Thoracic aorta (tissue), 2 donors: ENCODE results near the gene WRNIP1. TPM values are rescaled to one million over a fixed set of nuclear protein-coding genes. Genes with fewer than 3 reads are reported as not detected.
A peak's percentile ranks its signal among the peaks of the same experiment; 100 is the strongest.

ENCODE experiments used
- ATAC-seq: fragments of 150-250 bp; one replicate; pipeline ENCODE4 v1.8.0; 2017; ENCODE audit warnings: low read depth; ENCODE audit not compliant: insufficient number of reproducible peaks, low FRiP score
- DNase-seq: peaks from one replicate; pipeline ENCODE4 v3.0.0-alpha.2; 2020; ENCODE audit warnings: low spot score
- H3K27ac ChIP-seq, 2 donors: fragments of 200-600 bp; sonication (generic); 1 replicate in 1 of 2; 2 replicates in 1 of 2; pipeline ENCODE4 v1.5.1; 2016; ENCODE audit warnings: mild to moderate bottlenecking in 2 of 2, moderate library complexity in 2 of 2
- H3K27me3 ChIP-seq: fragments of 200-600 bp; sonication (generic); replicated peaks from 2 replicates; pipeline ENCODE4 v1.6.0; 2016; ENCODE audit warnings: mild to moderate bottlenecking; ENCODE audit not compliant: insufficient read depth
- H3K36me3 ChIP-seq: fragments of 200-600 bp; sonication (generic); one replicate; pipeline ENCODE4 v1.5.1; 2016
- H3K4me1 ChIP-seq, 2 donors: fragments of 200-600 bp; sonication (generic); 1 replicate in 1 of 2; 2 replicates in 1 of 2; pipeline versions ENCODE4 v1.5.1 to v1.6.0; 2016; ENCODE audit warnings: low read depth in 2 of 2, mild to moderate bottlenecking in 1 of 2; ENCODE audit not compliant: control insufficient read depth in 1 of 2
- H3K4me3 ChIP-seq: fragments of 200-600 bp; sonication (generic); 2 replicates; pipeline ENCODE4 v1.5.1; 2016; ENCODE audit warnings: mild to moderate bottlenecking
- H3K9me3 ChIP-seq: fragments of 200-600 bp; sonication (generic); 2 replicates; pipeline ENCODE4 v1.5.1; 2016
- total RNA-seq, 2 donors: library from RNA; depleted of rRNA; stranded (reverse); fragments of >200 nt; gene quantifications; one replicate each; pipeline versions ENCODE4 v1.1.0 to v1.2.3, GENCODE V29; 2016
- TF ChIP-seq, protein P1 (sequence below): fragments of 200-600 bp; sonication (generic); IDR thresholded peaks from one replicate; pipeline ENCODE4 v1.5.1; 2019; ENCODE audit warnings: antibody characterized with exemption

The WRNIP1 gene
- total RNA-seq, 2 donors from 2014 or later: 87.8 to 93.3 TPM

DNA sequence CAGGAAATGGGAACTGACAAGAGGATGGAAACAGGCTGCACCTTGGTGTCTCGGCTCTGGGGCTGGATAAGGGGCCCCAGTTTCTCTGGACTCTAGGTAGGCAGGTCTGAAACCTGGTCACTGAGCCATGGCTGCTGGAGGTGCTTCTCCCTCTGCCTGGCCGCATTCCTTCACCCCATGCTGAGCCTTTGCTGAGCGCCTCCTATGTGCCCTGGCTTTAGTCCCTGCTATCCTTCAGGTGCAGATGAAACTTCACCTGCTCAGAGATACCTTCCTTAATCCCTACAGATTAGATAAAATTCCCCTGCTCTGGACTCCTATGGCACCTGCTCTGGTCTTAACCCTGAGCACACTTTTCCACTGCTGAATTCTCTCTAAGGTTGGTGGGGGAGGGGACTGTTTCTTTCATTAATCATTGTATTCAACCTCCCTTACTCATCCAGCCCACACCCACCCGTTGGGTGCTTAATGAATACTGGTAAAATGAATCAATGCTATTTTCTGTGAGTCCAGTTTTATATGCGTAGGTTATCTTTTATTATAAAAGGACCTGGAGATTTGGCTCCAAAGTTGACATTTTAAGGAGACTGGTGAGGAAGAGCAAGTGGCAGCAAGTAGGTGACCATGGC, 33.8 kb upstream of the WRNIP1 start:
- ATAC-seq: no peak
- TF ChIP-seq, protein P1, sequence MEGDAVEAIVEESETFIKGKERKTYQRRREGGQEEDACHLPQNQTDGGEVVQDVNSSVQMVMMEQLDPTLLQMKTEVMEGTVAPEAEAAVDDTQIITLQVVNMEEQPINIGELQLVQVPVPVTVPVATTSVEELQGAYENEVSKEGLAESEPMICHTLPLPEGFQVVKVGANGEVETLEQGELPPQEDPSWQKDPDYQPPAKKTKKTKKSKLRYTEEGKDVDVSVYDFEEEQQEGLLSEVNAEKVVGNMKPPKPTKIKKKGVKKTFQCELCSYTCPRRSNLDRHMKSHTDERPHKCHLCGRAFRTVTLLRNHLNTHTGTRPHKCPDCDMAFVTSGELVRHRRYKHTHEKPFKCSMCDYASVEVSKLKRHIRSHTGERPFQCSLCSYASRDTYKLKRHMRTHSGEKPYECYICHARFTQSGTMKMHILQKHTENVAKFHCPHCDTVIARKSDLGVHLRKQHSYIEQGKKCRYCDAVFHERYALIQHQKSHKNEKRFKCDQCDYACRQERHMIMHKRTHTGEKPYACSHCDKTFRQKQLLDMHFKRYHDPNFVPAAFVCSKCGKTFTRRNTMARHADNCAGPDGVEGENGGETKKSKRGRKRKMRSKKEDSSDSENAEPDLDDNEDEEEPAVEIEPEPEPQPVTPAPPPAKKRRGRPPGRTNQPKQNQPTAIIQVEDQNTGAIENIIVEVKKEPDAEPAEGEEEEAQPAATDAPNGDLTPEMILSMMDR: no peak
- Histone ChIP-seq H3K9me3 (no peaks in the 10 kb centered on the region), H3K27ac (no peak overlapping the region), H3K4me1 (peaks cover 11 to 44% of the 10 kb centered on the region in 2 donors), H3K4me3 (no peak overlapping the region), H3K36me3 (no peaks in the 10 kb centered on the region), H3K27me3 (no peaks in the 10 kb centered on the region)
- no peak for DNase-seq

DNA sequence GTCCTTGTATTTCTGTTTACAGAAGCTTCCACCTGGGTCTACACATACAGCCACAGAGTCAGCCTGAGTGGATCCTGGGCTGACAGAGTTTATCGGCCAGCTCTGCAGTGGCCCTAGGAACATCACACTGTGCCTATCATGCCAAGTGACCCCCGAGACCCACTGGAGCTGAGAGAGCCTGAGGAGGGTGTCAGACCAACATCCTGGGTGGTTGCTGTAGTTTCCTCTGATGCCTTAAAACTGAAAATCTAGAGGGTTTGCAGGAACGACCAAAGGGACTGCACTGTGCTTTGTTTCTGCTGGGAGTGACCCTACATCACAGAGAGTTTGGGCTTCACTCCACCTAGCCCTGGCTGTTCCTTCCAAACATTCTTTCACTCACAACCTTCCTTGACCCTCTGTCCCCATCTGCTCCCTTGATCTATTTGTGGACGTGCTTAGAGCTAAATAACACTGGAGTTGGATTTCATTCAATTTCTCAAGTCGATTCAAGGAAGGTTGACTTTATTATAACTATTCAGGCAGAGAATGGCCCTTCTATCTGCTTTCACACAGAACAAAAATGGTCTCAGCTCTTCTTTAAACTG, 32.6 kb upstream of the WRNIP1 start:
- H3K9me3 ChIP-seq: no peaks in the 10 kb centered on the region
- no peaks in the 10 kb centered on the region for H3K27me3 ChIP-seq
- no peak for DNase-seq
- H3K27ac ChIP-seq: peak overlapping the region in 1 of 2 donors; percentile 11
- no peaks in the 10 kb centered on the region for H3K36me3 ChIP-seq
- no peak overlapping the region for H3K4me3 ChIP-seq
- TF ChIP-seq, protein P1: no peak
- peak; percentile 61 for ATAC-seq
- H3K4me1 ChIP-seq: peaks cover 11 to 44% of the 10 kb centered on the region in 2 donors

DNA sequence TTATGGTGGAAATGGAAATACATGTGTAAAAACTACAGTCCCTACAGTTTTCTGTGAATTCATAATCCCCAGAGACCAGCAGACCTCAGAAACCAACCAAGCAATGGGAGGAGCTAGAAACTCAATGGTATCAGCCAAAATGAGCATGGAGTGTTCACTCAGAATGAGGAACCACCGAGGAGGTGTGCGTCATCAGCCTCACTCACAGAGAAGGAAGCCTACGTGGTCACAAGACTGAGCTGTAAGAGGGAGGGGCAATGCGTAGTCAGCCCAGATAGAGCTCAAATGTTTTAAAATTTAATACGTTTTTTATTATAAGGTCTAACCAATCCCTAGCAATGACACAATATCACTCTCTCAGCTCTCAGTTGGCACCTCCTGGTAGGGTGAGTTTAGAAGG, 31.9 kb upstream of the WRNIP1 start:
- ATAC-seq: peak; percentile 68
- no peaks in the 10 kb centered on the region for H3K36me3 ChIP-seq
- no peaks in the 10 kb centered on the region for H3K27me3 ChIP-seq
- peaks cover 11 to 44% of the 10 kb centered on the region in 2 donors for H3K4me1 ChIP-seq
- peak overlapping the region; percentile 11 to 16 for H3K27ac ChIP-seq
- peak; percentile 30 for DNase-seq
- no peak overlapping the region for H3K4me3 ChIP-seq
- H3K9me3 ChIP-seq: no peaks in the 10 kb centered on the region
- TF ChIP-seq, protein P1: no peak

DNA sequence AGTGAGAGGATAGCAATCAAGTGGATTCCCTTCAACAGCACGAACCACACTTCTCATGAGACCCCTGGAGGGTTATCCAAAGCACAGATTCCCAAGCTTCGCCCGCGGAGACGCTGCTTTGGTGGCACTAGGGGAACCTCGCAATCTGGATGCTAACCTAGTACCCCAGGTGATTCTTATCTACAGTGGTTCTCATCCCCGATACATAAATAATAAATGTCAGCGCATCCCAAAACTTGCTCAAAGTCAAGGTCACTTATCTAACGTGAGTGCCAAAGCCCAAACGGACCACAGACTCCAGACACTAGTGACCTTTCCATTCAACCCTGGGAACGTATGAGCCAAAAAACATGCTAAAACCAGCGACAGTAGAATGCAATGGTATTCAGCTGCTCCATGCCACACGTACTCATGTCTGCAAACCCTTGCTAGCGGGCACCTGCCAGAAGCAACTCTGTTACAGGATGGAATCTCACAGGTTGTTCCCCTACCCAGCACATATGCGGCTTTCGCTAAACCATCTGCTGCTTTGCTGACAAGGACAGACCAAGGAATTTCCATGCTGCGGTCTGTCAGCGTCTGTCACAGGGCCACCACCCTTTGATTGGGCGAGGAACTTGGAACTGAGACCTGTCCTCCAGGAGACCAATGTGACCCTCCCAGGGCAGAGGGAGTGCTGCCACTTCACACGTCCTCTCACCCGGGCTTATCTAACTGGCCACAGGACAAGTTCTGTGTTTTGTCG, 31.3 kb upstream of the WRNIP1 start:
- H3K4me3 ChIP-seq: no peak overlapping the region
- DNase-seq (no peak), ATAC-seq (no peak)
- no peaks in the 10 kb centered on the region for H3K9me3 ChIP-seq
- H3K4me1 ChIP-seq: peaks cover 11 to 44% of the 10 kb centered on the region in 2 donors
- H3K36me3 ChIP-seq: no peaks in the 10 kb centered on the region
- H3K27me3 ChIP-seq: no peaks in the 10 kb centered on the region
- H3K27ac ChIP-seq: peak overlapping the region; percentile 11 to 16
- TF ChIP-seq, protein P1: no peak

DNA sequence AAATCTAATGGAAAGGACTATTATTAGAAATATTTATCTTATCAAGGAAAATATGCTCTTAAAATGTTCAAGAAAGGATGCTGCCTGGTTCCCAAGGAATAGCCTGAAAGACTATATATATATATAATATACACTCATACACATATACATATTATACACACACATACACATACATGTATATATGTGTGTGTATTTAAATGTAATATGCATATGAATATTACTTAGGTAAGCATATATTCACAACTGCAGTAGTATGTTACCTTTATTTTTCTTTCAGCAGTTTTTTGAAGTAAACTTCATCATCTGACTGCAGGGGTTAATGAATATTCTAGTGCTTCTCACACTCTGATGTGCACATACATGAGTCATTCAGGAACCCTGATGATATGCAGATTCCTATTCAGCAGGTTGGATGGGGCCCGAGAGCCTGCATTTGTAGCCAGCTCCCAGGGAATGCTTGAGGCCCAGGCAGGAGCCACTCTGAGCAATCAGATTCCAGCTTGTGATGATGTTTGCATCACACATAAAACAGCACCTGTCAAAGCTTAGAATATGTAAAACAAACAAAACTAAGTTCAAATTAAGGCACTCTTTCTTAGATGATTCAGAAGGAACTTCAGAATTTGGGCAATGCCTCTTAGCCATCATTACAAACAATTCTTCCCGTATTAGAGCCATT, 30.6 kb upstream of the WRNIP1 start:
- ATAC-seq: no peak
- Histone ChIP-seq H3K4me1 (peaks cover 11 to 44% of the 10 kb centered on the region in 2 donors), H3K27me3 (no peaks in the 10 kb centered on the region), H3K4me3 (no peak overlapping the region), H3K36me3 (no peaks in the 10 kb centered on the region), H3K27ac (no peak overlapping the region), H3K9me3 (no peaks in the 10 kb centered on the region)
- DNase-seq: no peak
- TF ChIP-seq, protein P1: no peak
